DND-41 (cell line): Measurements from ENCODE around the gene PSPH.

ENCODE experiments used
- ATAC-seq: fragments of 200-7000 bp; cut with Tn5 transposase; 3 replicates; pipeline ENCODE4 v1.9.1; 2021; ENCODE audit warnings: low read depth; ENCODE audit not compliant: insufficient read depth
- DNase-seq: peaks from one replicate; pipeline ENCODE4 v3.0.0-alpha.2; 2020
- H2AFZ ChIP-seq: 2 replicates; pipeline ENCODE4 v1.6.0; 2012; ENCODE audit warnings: low read depth, low read length
- H3K27ac ChIP-seq: 2 replicates; pipeline ENCODE4 v1.5.1; 2012; ENCODE audit warnings: low read length, inconsistent platforms
- H3K27me3 ChIP-seq: fragments of 200-600 bp; sonication (generic); 2 replicates; pipeline ENCODE4 v1.6.0; 2012; ENCODE audit warnings: low read length, mild to moderate bottlenecking, inconsistent platforms; ENCODE audit not compliant: insufficient read depth, poor library complexity
- H3K36me3 ChIP-seq: 2 replicates; pipeline ENCODE4 v1.5.1; 2012; ENCODE audit warnings: low read length, inconsistent platforms; ENCODE audit not compliant: insufficient read depth
- H3K4me1 ChIP-seq: 2 replicates; pipeline ENCODE4 v1.5.1; 2012; ENCODE audit warnings: mild to moderate bottlenecking, low read length; ENCODE audit not compliant: insufficient read depth
- H3K4me2 ChIP-seq: 2 replicates; pipeline ENCODE4 v1.6.0; 2012; ENCODE audit warnings: mild to moderate bottlenecking, moderate library complexity, low read length, inconsistent platforms; ENCODE audit not compliant: insufficient read depth
- H3K4me3 ChIP-seq, 2 experiments: fragments of 200-600 bp in 1 of 2; shearing (Covaris generic) in 1 of 2; 2 replicates each; pipeline ENCODE4 v1.5.1; 2012 to 2016; ENCODE audit warnings: inconsistent platforms in 2 of 2, low read length in 2 of 2, mild to moderate bottlenecking in 2 of 2, low read depth in 1 of 2, moderate library complexity in 1 of 2
- H3K79me2 ChIP-seq: 2 replicates; pipeline ENCODE4 v1.6.0; 2012; ENCODE audit warnings: low read length, inconsistent platforms; ENCODE audit not compliant: insufficient read depth
- H3K9ac ChIP-seq: 2 replicates; pipeline ENCODE4 v1.6.0; 2012; ENCODE audit warnings: low read depth, mild to moderate bottlenecking, inconsistent platforms, low read length, moderate library complexity
- H3K9me3 ChIP-seq: 2 replicates; pipeline ENCODE4 v1.5.1; 2012; ENCODE audit warnings: low read length, moderate library complexity, mild to moderate bottlenecking, inconsistent platforms; ENCODE audit not compliant: insufficient read depth, severe bottlenecking
- H4K20me1 ChIP-seq: 2 replicates; pipeline ENCODE4 v1.6.0; 2012; ENCODE audit warnings: low read length; ENCODE audit not compliant: insufficient read depth
- EZH2 ChIP-seq: IDR thresholded peaks from 3 replicates; pipeline ENCODE4 v1.6.1; 2012; ENCODE audit warnings: borderline replicate concordance, low read depth, mild to moderate bottlenecking, moderate library complexity, low read length, inconsistent platforms; ENCODE audit not compliant: severe bottlenecking
- TF ChIP-seq, protein P1 (sequence below): IDR thresholded peaks from 2 replicates; pipeline ENCODE4 v1.5.1; 2012; ENCODE audit warnings: borderline replicate concordance, low read length, moderate library complexity, mild to moderate bottlenecking; ENCODE audit not compliant: poor library complexity, severe bottlenecking; ENCODE audit errors: extremely low read depth

PSPH gene

DNA sequence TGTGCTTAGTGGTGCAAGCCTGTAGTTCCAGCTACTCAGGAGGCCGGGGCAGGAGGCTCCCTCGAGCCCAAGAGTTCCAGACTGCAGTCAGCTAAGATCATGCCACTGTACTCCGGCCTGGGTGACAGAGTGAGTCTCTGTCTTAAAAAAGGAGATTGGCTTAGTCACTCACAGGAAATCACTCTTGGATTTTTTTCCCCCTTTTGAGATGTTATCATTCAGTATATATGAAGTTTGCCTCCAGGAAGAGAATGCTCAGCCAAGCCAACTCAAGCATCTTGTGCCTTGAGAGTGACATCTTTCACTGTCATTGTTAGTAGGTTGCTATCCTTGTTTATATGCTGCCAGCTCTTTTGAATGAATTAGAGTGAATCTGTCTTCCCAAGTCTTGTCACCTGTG lies 58.9 kb downstream of the PSPH start:
- DNase-seq (no peak), ATAC-seq (no peak)
- H3K9me3 ChIP-seq = no peaks in the 10 kb centered on the region
- no peaks in the 10 kb centered on the region for H3K27me3 ChIP-seq
- H2AFZ ChIP-seq = no peak overlapping the region
- no peak overlapping the region for H3K4me2 ChIP-seq
- H3K79me2 ChIP-seq = no peaks in the 10 kb centered on the region
- no peaks in the 10 kb centered on the region for H3K4me1 ChIP-seq
- H3K9ac ChIP-seq = no peak overlapping the region
- no peaks in the 10 kb centered on the region for H4K20me1 ChIP-seq
- no peak overlapping the region for H3K27ac ChIP-seq
- no peak overlapping the region for H3K4me3 ChIP-seq
- peaks cover 72% of the 10 kb centered on the region for H3K36me3 ChIP-seq
- no peak for TF ChIP-seq EZH2
- TF ChIP-seq, protein P1, sequence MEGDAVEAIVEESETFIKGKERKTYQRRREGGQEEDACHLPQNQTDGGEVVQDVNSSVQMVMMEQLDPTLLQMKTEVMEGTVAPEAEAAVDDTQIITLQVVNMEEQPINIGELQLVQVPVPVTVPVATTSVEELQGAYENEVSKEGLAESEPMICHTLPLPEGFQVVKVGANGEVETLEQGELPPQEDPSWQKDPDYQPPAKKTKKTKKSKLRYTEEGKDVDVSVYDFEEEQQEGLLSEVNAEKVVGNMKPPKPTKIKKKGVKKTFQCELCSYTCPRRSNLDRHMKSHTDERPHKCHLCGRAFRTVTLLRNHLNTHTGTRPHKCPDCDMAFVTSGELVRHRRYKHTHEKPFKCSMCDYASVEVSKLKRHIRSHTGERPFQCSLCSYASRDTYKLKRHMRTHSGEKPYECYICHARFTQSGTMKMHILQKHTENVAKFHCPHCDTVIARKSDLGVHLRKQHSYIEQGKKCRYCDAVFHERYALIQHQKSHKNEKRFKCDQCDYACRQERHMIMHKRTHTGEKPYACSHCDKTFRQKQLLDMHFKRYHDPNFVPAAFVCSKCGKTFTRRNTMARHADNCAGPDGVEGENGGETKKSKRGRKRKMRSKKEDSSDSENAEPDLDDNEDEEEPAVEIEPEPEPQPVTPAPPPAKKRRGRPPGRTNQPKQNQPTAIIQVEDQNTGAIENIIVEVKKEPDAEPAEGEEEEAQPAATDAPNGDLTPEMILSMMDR = no peak

- TF ChIP-seq, protein P1 = no peak
- no peak for TF ChIP-seq EZH2
- Histone ChIP-seq H3K36me3 (peaks cover 84% of the 10 kb centered on the region), H4K20me1 (no peaks in the 10 kb centered on the region), H3K27ac (no peak overlapping the region), H3K79me2 (0 out of 2 replicates have a peak, but pooled peaks cover 1% of the 10 kb centered on the region), H3K4me1 (no peaks in the 10 kb centered on the region), H3K9me3 (no peaks in the 10 kb centered on the region), H3K4me2 (no peak overlapping the region), H3K4me3 (no peak overlapping the region), H3K9ac (no peak overlapping the region), H3K27me3 (no peaks in the 10 kb centered on the region), H2AFZ (no peak overlapping the region)
- no peak for ATAC-seq
- DNase-seq = no peak
Measured at GRCh38 chr7:55983537-55983936, 67.7 kb downstream of the PSPH start.

GRCh38 chr7:55980266-55980665 lies 71.0 kb downstream of the PSPH start:
- TF ChIP-seq EZH2 = no peak
- TF ChIP-seq, protein P1 = no peak
- H3K9ac ChIP-seq = no peak overlapping the region
- H2AFZ ChIP-seq = no peak overlapping the region
- H3K27ac ChIP-seq = no peak overlapping the region
- DNase-seq (no peak), ATAC-seq (no peak)
- H3K79me2 ChIP-seq = peaks cover 27% of the 10 kb centered on the region
- H3K36me3 ChIP-seq = peaks cover 82% of the 10 kb centered on the region
- H3K27me3 ChIP-seq = no peaks in the 10 kb centered on the region
- H4K20me1 ChIP-seq = peaks cover 20% of the 10 kb centered on the region; the same call in 1 of the 2 replicates
- no peaks in the 10 kb centered on the region for H3K4me1 ChIP-seq
- H3K4me2 ChIP-seq = no peak overlapping the region
- no peaks in the 10 kb centered on the region for H3K9me3 ChIP-seq
- no peak overlapping the region for H3K4me3 ChIP-seq

- TF ChIP-seq EZH2 = no peak
- TF ChIP-seq, protein P1 = no peak
- H3K79me2 ChIP-seq = peaks cover 49% of the 10 kb centered on the region
- H3K9ac ChIP-seq = no peak overlapping the region
- peaks cover 30% of the 10 kb centered on the region for H4K20me1 ChIP-seq
- H3K4me1 ChIP-seq = no peaks in the 10 kb centered on the region
- no peaks in the 10 kb centered on the region for H3K9me3 ChIP-seq
- H3K27ac ChIP-seq = no peak overlapping the region
- DNase-seq = no peak
- ATAC-seq = no peak
- no peak overlapping the region for H3K4me3 ChIP-seq
- no peaks in the 10 kb centered on the region for H3K27me3 ChIP-seq
- H3K4me2 ChIP-seq = no peak overlapping the region
- H3K36me3 ChIP-seq = peaks cover 58% of the 10 kb centered on the region
- no peak overlapping the region for H2AFZ ChIP-seq
Measured at GRCh38 chr7:55977831-55978230, 73.4 kb downstream of the PSPH start.
